ENCODE results near the gene SERINC5.
A peak's percentile ranks its signal among the peaks of the same experiment; 100 is the strongest.

SERINC5 gene

GRCh38 chr5:80239680-80240367 lies 16.0 kb downstream of the SERINC5 start:
- TF ChIP-seq POLR2AphosphoS5 (IDR thresholded peaks at IDR 0.05; ENCODE audit: borderline replicate concordance, low read depth, low read length), result no peak
- TF ChIP-seq EZH2 (IDR thresholded peaks at IDR 0.05), result no peak
- TF ChIP-seq FOXP2 (optimal IDR thresholded peaks at IDR 0.05; ENCODE audit: control extremely low read depth, extremely low read length, insufficient read depth), result no peak
- Histone ChIP-seq H3K36me3 (ENCODE audit: insufficient read depth, low read length) (peaks cover 15% of the 10 kb centered on the region), H3K4me3 (peak overlapping the region; percentile 64), H3K9me3 (ENCODE audit: low read depth, low read length) (peaks cover 20% of the 10 kb centered on the region), H3K9ac (ENCODE audit: insufficient read length) (no peak overlapping the region), H3K27ac (peak overlapping the region; percentile 99)
- DNase-seq (ENCODE audit: low read depth, low spot score), result no peak

- Histone ChIP-seq H3K9me3 (ENCODE audit: low read depth, low read length) (peaks cover 22% of the 10 kb centered on the region), H3K9ac (ENCODE audit: insufficient read length) (peak overlapping the region; percentile 54), H3K4me3 (peak overlapping the region; percentile 64), H3K36me3 (ENCODE audit: insufficient read depth, low read length) (peaks cover 15% of the 10 kb centered on the region), H3K27ac (peak overlapping the region; percentile 99)
- no peak for TF ChIP-seq EZH2 (IDR thresholded peaks at IDR 0.05)
- peak; percentile 39; the same call in 1 of the 2 replicates for TF ChIP-seq POLR2AphosphoS5 (IDR thresholded peaks at IDR 0.05; ENCODE audit: borderline replicate concordance, low read depth, low read length)
- DNase-seq (ENCODE audit: low read depth, low spot score), result no peak
Measured at GRCh38 chr5:80238778-80239679, 16.8 kb downstream of the SERINC5 start.

GRCh38 chr5:80238097-80238496 lies 17.8 kb downstream of the SERINC5 start:
- TF ChIP-seq POLR2AphosphoS5 (IDR thresholded peaks at IDR 0.05; ENCODE audit: borderline replicate concordance, low read depth, low read length) (peak; percentile 67; the same call in 1 of the 2 replicates), EZH2 (IDR thresholded peaks at IDR 0.05) (no peak)
- Histone ChIP-seq H3K36me3 (ENCODE audit: insufficient read depth, low read length) (peaks cover 15% of the 10 kb centered on the region), H3K9me3 (ENCODE audit: low read depth, low read length) (peaks cover 18% of the 10 kb centered on the region), H3K27ac (peak overlapping the region; percentile 99), H3K9ac (ENCODE audit: insufficient read length) (peak overlapping the region; percentile 54), H3K4me3 (peak overlapping the region; percentile 64)
- DNase-seq (ENCODE audit: low read depth, low spot score), result peak; percentile 97

- Histone ChIP-seq H3K9ac (ENCODE audit: insufficient read length) (no peak overlapping the region), H3K27ac (peak overlapping the region; percentile 99), H3K36me3 (ENCODE audit: insufficient read depth, low read length) (peaks cover 15% of the 10 kb centered on the region), H3K9me3 (ENCODE audit: low read depth, low read length) (peaks cover 13% of the 10 kb centered on the region), H3K4me3 (no peak overlapping the region)
- no peak for DNase-seq (ENCODE audit: low read depth, low spot score)
- TF ChIP-seq EZH2 (IDR thresholded peaks at IDR 0.05) (no peak), FOXP2 (optimal IDR thresholded peaks at IDR 0.05; ENCODE audit: control extremely low read depth, extremely low read length, insufficient read depth) (no peak), POLR2AphosphoS5 (IDR thresholded peaks at IDR 0.05; ENCODE audit: borderline replicate concordance, low read depth, low read length) (no peak)
Measured at GRCh38 chr5:80237243-80237642, 18.6 kb downstream of the SERINC5 start.

- Histone ChIP-seq H3K27ac (no peak overlapping the region), H3K4me3 (no peak overlapping the region), H3K9me3 (ENCODE audit: low read depth, low read length) (peaks cover 4% of the 10 kb centered on the region; the same call in 1 of the 2 replicates), H3K36me3 (ENCODE audit: insufficient read depth, low read length) (0 out of 2 replicates have a peak, but pooled peaks cover 3% of the 10 kb centered on the region), H3K9ac (ENCODE audit: insufficient read length) (no peak overlapping the region)
- no peak for DNase-seq (ENCODE audit: low read depth, low spot score)
- TF ChIP-seq EZH2 (IDR thresholded peaks at IDR 0.05), result no peak
- no peak for TF ChIP-seq FOXP2 (optimal IDR thresholded peaks at IDR 0.05; ENCODE audit: control extremely low read depth, extremely low read length, insufficient read depth)
- TF ChIP-seq POLR2AphosphoS5 (IDR thresholded peaks at IDR 0.05; ENCODE audit: borderline replicate concordance, low read depth, low read length), result no peak; the same call in 1 of the 2 replicates
Measured at GRCh38 chr5:80234116-80234948, 21.5 kb downstream of the SERINC5 start.

- H3K9me3 ChIP-seq (ENCODE audit: low read depth, low read length), result peaks cover 4% of the 10 kb centered on the region; the same call in 1 of the 2 replicates
- DNase-seq (ENCODE audit: low read depth, low spot score), result no peak
- H3K4me3 ChIP-seq, result no peak overlapping the region
- no peak for TF ChIP-seq FOXP2 (optimal IDR thresholded peaks at IDR 0.05; ENCODE audit: control extremely low read depth, extremely low read length, insufficient read depth)
- TF ChIP-seq EZH2 (IDR thresholded peaks at IDR 0.05), result no peak
- TF ChIP-seq POLR2AphosphoS5 (IDR thresholded peaks at IDR 0.05; ENCODE audit: borderline replicate concordance, low read depth, low read length), result no peak
- no peak overlapping the region for H3K27ac ChIP-seq
- 0 out of 2 replicates have a peak, but pooled peaks cover 3% of the 10 kb centered on the region for H3K36me3 ChIP-seq (ENCODE audit: insufficient read depth, low read length)
- H3K9ac ChIP-seq (ENCODE audit: insufficient read length), result no peak overlapping the region
Measured at GRCh38 chr5:80231693-80232092, 24.2 kb downstream of the SERINC5 start.

- 0 out of 2 replicates have a peak, but pooled peaks cover 3% of the 10 kb centered on the region for H3K36me3 ChIP-seq (ENCODE audit: insufficient read depth, low read length)
- H3K9me3 ChIP-seq (ENCODE audit: low read depth, low read length), result peaks cover 4% of the 10 kb centered on the region; the same call in 1 of the 2 replicates
- H3K27ac ChIP-seq, result no peak overlapping the region
- H3K9ac ChIP-seq (ENCODE audit: insufficient read length), result no peak overlapping the region
- TF ChIP-seq EZH2 (IDR thresholded peaks at IDR 0.05), result no peak
- TF ChIP-seq POLR2AphosphoS5 (IDR thresholded peaks at IDR 0.05; ENCODE audit: borderline replicate concordance, low read depth, low read length), result no peak
- TF ChIP-seq FOXP2 (optimal IDR thresholded peaks at IDR 0.05; ENCODE audit: control extremely low read depth, extremely low read length, insufficient read depth), result no peak
- DNase-seq (ENCODE audit: low read depth, low spot score), result no peak
- no peak overlapping the region for H3K4me3 ChIP-seq
Measured at GRCh38 chr5:80231243-80231642, 24.6 kb downstream of the SERINC5 start.
